ENCODE data around the gene SECISBP2L.

DNA sequence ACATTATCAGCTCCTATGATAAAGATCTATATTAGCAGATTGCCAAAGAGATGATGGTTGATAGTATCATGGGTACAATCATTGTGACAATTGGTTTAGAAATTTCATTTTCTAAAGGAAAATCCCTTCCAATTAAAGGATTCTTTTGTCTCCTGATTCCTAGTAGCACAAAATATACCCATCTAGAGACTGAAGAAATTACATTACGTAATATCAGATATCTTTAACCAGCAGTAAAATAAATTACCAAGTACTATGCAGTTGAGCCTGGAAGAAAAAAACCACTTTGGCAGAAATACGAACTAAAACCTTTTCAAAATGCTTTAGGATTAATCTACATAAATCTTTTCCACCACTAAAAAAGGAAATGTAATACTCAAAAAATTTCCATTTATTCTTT is 46.9 kb downstream of the SECISBP2L start:
- TF ChIP-seq, protein P1, sequence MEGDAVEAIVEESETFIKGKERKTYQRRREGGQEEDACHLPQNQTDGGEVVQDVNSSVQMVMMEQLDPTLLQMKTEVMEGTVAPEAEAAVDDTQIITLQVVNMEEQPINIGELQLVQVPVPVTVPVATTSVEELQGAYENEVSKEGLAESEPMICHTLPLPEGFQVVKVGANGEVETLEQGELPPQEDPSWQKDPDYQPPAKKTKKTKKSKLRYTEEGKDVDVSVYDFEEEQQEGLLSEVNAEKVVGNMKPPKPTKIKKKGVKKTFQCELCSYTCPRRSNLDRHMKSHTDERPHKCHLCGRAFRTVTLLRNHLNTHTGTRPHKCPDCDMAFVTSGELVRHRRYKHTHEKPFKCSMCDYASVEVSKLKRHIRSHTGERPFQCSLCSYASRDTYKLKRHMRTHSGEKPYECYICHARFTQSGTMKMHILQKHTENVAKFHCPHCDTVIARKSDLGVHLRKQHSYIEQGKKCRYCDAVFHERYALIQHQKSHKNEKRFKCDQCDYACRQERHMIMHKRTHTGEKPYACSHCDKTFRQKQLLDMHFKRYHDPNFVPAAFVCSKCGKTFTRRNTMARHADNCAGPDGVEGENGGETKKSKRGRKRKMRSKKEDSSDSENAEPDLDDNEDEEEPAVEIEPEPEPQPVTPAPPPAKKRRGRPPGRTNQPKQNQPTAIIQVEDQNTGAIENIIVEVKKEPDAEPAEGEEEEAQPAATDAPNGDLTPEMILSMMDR (IDR thresholded peaks at IDR 0.05), result no peak
- no peak for TF ChIP-seq POLR2A (IDR thresholded peaks at IDR 0.05)
